GM10847 (cell line): ENCODE data around the gene UBLCP1.

Source experiments
- POLR2A ChIP-seq: IDR thresholded peaks from 2 replicates; pipeline ENCODE4 v1.6.1; 2011; ENCODE audit not compliant: insufficient read length; ENCODE audit errors: extremely low read depth

Gene UBLCP1

DNA sequence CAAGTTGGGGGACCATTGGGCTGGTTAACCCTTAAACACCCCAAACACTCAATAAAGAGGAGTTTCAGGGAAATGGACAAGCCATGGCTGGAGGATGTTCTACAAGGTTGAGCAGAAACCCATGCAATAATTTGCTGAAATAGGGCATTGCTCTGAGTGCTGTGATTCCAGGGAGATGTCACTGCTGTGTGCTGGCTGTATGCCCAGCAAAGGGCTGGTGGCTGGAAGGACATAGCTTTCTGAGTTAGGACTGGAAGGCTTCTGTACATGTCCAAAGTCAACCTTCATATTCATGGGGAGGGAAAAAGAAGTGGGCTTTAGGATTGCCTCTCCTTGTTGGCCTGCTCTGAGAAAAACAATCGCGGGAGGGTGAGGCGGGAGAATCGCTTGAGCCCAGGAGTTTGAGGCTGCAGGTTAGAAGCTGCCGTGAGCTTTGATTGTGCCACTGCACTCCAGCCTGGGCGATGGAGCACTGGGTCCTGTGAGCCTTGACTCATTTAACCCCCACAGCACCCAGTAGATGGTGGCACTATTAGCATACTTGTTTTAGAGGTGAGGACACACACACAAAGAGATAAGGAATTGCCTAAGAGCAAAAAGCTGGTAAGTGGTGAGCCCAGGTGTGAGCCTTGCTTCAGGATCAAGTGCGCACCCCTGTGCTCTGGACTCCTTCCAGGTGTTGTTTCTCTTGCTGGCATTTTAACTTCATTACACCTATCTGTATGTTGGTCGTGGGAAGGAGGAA is 46.8 kb downstream of the UBLCP1 start:
- no peak for TF ChIP-seq POLR2A

DNA sequence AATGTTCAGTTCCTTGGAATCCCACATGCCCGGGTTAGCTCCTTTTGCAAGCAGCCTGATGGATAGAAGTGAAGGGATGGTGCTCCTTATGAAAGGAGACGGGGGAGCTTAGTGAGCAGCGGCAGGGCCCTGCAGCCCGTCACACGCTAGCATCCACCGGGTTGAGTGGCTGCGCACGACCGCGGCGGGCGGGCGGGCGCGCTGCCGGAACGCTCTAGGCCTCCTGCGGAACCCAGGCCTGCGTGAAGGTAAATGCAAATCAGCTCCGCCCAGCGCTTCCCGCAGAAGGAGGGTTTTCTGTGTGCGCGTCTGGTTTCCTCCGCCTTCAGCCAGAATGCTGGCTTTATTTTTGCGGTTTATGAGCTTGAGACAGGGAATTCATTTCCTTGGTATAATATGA is 47.4 kb downstream of the UBLCP1 start:
- no peak for TF ChIP-seq POLR2A

DNA sequence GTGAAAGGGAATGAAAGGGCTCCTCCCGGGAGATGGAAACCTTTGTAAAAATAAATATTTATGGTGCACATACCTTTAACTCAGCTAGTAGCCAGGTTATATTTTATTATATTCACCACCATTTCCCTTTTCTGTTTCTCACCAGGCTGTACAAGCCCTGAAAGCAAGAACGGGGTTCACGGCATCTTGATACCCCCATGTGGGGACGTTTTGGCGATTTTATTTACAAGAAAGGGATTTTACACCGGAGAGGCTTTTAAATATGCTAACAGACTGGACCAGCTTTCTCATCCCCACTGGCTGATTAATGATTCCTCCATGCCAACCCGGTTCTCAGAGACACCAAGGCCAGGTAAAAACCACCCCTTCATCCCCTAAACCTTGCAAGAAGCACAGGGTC is 48.0 kb downstream of the UBLCP1 start:
- TF ChIP-seq POLR2A, result no peak

- no peak for TF ChIP-seq POLR2A
These were observed 50.1 kb downstream of the UBLCP1 start for GRCh38 chr5:159313197-159313596.

- no peak for TF ChIP-seq POLR2A
These were observed 53.7 kb downstream of the UBLCP1 start for GRCh38 chr5:159316519-159317383.

- TF ChIP-seq POLR2A, result no peak
These were observed 54.8 kb downstream of the UBLCP1 start for GRCh38 chr5:159317849-159318248.

DNA sequence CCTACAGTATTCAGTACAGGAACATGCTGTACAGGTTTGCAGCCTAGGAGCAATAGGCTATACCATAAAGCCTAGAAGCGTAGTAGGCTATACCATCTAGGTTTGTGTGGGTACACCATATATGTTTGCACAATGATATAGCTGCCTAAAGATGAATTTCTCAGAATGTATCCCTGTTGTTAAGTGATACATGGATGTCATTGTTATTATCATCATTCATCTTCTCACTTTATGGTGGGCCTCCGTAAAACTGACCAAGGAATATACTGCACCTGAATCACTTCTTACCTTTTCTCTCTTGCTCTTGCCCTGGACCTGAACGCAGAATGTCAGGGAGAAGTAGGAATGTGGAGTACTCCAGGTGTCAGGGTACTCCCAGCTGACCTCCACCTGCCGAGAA is 55.4 kb downstream of the UBLCP1 start:
- no peak for TF ChIP-seq POLR2A

DNA sequence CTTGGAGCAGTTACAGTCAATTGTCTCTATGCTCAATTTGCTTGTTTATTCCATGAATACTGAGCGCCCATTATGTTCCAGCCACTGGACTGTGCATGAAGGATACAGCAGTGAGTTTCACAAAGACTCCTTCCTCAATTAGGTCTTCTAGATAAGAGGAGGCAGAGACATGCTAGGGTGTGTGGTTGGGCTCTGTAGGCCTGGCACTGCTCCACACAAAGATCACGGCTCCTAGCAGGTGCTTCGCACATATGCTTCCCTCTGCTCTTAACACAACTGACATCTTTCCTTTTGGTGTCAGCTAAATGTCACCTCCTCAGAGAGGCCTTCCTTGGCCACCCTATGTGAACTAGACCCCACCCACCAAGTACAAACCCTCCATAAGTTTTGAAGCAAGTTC is 56.3 kb downstream of the UBLCP1 start:
- TF ChIP-seq POLR2A, result no peak

- TF ChIP-seq POLR2A, result no peak
These were observed 56.7 kb downstream of the UBLCP1 start for GRCh38 chr5:159319832-159320231.

DNA sequence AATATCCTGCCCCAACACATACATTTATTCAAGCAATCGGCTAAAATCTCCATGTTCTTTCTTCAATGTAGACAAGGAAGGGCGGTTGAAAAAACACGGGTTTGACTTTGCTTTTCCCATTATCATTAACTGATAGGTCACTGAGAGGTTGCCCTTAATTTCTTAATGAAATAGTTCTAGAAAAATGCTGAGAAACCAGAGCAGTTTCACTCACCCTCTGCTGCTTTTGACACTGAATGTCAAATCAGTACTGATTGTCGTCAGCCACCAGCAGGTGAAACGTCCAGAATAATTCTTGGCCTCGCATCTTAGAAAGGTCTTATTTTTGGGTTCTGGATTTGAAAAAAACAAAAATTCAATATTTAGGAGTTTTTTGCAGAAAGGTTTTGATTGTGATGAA is 59.1 kb downstream of the UBLCP1 start:
- no peak for TF ChIP-seq POLR2A

DNA sequence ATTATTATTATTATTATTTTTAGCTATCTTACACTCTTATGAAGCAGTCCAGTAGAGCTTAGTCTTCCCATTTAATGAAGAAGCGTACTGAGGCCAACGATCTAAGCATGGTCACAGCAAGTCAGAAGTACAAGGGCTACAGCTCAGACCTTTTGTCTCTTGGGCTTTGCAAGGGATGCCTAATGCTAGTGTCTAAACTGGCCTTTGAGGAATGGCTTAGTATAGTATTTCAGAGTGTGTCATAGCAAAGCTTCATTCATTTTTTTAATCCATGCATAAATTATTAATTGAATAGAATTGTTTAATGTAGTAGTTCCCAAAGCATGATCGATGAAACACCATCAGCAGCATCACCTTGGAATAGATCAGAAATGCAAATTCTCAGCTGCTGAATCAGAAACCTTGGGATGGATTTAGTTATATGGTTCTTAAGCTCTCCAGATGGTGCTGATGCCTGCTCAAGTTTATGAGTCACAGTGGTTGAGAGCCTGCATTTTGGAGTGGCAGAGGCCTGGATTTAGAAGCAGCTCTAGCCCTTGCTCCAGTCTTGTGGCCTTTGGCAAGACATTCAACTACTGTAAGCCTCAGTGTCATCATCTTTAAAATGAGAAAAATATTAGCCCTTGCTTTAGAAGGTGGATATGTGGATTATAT is 61.1 kb downstream of the UBLCP1 start:
- no peak for TF ChIP-seq POLR2A

GRCh38 chr5:159324986-159325385 is 61.9 kb downstream of the UBLCP1 start:
- no peak for TF ChIP-seq POLR2A

DNA sequence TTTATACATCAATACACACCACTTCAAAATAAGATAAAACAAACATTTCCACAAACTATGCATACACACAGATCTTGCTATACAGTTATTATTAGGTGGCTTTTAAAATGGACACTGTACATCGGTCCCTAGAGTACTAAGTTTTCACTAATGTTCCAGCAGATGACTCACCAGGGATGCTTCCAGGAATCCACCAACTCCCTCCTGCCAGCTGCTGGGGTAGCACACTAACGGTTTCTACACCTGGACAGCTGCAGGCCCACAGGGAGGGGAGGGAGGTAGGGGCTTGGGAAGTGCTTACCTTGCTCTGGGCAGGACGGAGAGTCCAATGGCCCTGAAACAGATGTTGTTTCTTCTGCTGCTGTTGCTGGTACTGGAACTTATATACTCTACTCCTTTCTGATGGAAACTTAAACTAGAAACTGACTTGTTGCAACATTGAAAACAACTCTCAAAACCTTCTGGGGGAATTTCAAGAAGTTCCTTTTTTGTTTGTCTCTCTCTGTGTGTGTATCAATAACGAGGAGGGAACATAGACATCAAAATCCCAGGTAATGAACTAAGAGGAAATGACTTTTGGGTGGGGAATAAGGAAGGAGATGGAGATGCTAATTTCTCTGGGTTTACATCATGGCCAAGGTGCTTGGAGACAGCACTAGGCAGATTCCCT is 67.2 kb downstream of the UBLCP1 start, which contains the start of gene IL12B:
Gene IL12B, minus strand, starts transcription at position 357 of the 670 bp plus-strand sequence. CDS start 3,705 bp downstream, outside the sequence.
- no peak for TF ChIP-seq POLR2A

DNA sequence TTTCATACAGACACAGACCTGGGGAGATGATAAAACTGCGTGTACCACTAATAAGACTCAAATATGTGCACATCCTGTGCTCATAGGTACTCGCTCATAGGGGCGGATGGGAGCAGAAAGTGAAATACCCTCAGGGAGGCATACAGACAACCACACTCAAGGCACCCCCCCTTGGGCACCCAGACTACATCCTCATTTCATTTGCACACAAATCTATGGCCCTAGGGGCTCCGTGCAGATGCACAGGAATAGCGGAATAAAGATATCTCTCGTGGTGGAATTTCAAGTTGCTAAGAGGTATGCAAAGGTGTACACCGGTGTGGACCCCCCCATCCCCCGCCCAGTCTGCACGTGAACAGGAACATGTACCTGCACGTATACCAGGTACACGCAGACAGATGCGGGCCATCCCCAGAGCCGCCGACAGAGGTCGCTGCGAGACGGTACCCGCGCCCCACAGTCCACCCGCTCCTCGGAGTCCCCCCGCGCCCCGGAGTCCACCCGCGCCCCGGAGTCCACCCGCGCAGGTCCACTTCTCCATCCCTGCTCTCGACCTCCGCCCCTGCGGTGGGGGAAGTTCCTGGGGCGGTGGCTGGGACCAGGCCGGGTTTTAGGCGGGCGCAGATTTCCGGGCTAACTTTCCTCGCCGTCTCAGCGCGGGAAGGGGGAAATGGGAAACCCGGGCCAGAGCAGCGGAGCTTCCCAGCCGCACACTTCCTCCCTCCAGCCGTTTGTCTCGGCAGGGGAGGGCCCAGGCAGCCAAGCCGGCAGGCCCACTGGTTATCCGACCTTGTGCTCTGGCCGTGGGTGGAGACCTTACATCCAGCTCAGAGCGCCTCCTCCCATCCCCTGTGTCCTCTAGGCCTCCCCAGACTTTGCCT is 68.2 kb downstream of the UBLCP1 start:
- TF ChIP-seq POLR2A, result no peak
